Activated CD8-positive, alpha-beta T cell treated with anti-CD3 and anti-CD28 coated beads, Interleukin-2, amount 10 ng/mL, durations not matched to agents 7 days and 5 days (primary cell): ENCODE results near the gene MRPL34. TPM values are rescaled to one million over a fixed set of nuclear protein-coding genes. Genes with fewer than 3 reads are reported as not detected.
A peak's percentile ranks its signal among the peaks of the same experiment; 100 is the strongest.

Experiments
- ATAC-seq: fragments of 150-1000 bp; cut with Tn5 transposase; one replicate; pipeline ENCODE4 v1.10.0; 2021; ENCODE audit warnings: moderate library complexity
- CTCF ChIA-PET: fragments of 350-600 bp; sonication (Branson Sonifier 250); formaldehyde crosslinking; loops from one replicate; lab custom pipeline; 2021; ENCODE audit warnings: antibody characterized with exemption; lab: Charles Lee
- POLR2A ChIA-PET: fragments of 350-600 bp; sonication (Branson Sonifier 250); formaldehyde crosslinking; loops from one replicate; lab custom pipeline; 2021; ENCODE audit warnings: antibody characterized with exemption; lab: Charles Lee
- DNase-seq: peaks from one replicate; pipeline ENCODE4 v3.0.0-alpha.2; 2020
- H3K27ac Mint-ChIP-seq: one replicate; pipeline ENCODE4 v1.8.0; 2021; ENCODE audit warnings: mild to moderate bottlenecking, mixed read lengths
- H3K27me3 Mint-ChIP-seq: one replicate; pipeline ENCODE4 v1.8.0; 2021; ENCODE audit warnings: low read depth, mixed read lengths
- H3K36me3 Mint-ChIP-seq: one replicate; pipeline ENCODE4 v1.8.0; 2021; ENCODE audit warnings: low read depth, mixed read lengths
- H3K4me1 Mint-ChIP-seq: one replicate; pipeline ENCODE4 v1.8.0; 2021; ENCODE audit warnings: low read depth, mixed read lengths
- H3K4me3 Mint-ChIP-seq: one replicate; pipeline ENCODE4 v1.8.0; 2021; ENCODE audit warnings: mild to moderate bottlenecking, mixed read lengths
- H3K9me3 Mint-ChIP-seq: one replicate; pipeline ENCODE4 v1.8.0; 2022; ENCODE audit warnings: mixed read lengths; ENCODE audit not compliant: insufficient read depth
- total RNA-seq, 2 experiments: library from RNA; stranded (reverse); gene quantifications; one replicate each; pipeline ENCODE4 v1.2.3, GENCODE V29; 2021

The MRPL34 gene
- total RNA-seq, 2 experiments from 2014 or later: 112 to 126 TPM

DNA sequence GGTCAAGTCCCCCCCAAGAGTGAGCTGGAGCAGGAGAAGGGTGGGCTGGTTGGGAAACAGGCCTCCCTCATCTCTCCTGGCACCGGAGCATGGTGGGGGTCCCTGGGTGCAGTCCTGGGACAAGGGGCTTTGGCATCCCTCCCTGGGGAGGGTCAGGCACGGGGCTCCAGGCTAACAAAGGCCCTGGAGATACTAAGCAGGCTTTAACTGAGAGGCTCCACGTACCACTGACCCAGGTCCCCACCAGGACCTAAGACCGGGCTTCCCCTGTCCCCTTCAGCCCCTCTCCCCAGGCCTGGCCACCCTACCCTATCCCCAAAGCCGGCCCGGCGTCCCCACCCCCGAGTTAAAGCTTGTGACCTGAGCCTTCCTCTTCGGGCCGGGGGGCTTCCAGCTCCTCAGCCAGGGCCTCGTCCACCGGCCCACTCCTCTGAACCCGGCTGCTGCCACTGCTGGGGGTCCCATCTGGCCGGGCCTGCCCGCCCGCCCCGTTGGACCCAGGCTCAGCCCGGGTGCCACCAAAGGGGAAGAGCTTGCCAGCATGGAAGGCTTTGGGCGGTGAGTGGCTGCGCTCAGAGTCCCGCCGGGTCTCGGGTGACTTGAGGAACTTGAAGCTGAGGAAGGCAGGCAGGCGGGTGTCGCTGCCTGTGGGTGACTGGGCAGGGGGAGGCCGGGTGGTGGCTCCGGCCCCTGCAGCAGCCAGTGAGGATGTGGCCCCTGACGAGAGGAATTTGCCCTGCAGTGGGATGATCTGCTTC lies 18.9 kb downstream of the MRPL34 start:
- ATAC-seq (no peak), DNase-seq (no peak)
- Mint-ChIP-seq H3K9me3 (no peaks in the 10 kb centered on the region), H3K36me3 (peaks cover 14% of the 10 kb centered on the region), H3K4me3 (no peak overlapping the region), H3K27ac (no peak overlapping the region), H3K27me3 (no peaks in the 10 kb centered on the region), H3K4me1 (peaks cover 9% of the 10 kb centered on the region)
- ChIA-PET POLR2A (interaction anchor here (0.6 to 1.1 kb wide), 2 partner anchors 8 to 12 kb away, joined by 3 read pairs; no protein-coding TSS in a partner anchor), CTCF (no interaction called here)

DNA sequence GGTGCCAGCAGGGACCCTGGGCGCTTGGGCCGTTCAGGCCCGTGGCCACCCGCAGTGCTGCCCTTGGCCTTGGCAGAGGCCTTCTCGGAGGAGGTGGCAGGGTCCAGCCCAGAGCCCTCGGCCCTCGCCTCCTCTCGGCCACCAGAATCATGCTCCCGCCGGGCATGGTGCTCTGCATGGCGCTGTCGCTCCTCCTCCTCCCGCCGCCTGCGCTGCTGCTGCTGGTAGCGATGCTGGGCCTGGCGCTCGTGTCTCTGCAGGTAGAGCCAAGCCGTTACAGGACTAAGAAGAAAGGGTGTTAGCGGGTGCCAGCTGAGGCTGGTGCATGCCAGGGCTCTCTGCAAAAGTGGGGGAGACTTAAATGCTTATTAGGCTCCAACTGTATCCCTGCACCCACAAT lies 19.5 kb downstream of the MRPL34 start:
- DNase-seq (no peak), ATAC-seq (no peak)
- ChIA-PET CTCF (no interaction called here), POLR2A (interaction anchor here (0.6 to 1.1 kb wide), 3 partner anchors 8 to 16 kb away, joined by 3 to 4 read pairs (median 3); partner anchors contain the start of gene DDA1)
- Mint-ChIP-seq H3K9me3 (no peaks in the 10 kb centered on the region), H3K27ac (no peak overlapping the region), H3K4me3 (no peak overlapping the region), H3K36me3 (peaks cover 10% of the 10 kb centered on the region), H3K4me1 (peaks cover 12% of the 10 kb centered on the region), H3K27me3 (peaks cover 4% of the 10 kb centered on the region)

- Mint-ChIP-seq H3K27ac (no peak overlapping the region), H3K4me1 (peaks cover 12% of the 10 kb centered on the region), H3K36me3 (peaks cover 10% of the 10 kb centered on the region), H3K27me3 (peaks cover 4% of the 10 kb centered on the region), H3K4me3 (no peak overlapping the region), H3K9me3 (no peaks in the 10 kb centered on the region)
- DNase-seq: no peak
- ChIA-PET POLR2A (interaction anchor here (1.1 kb wide), 1 partner anchor 17 kb away, joined by 4 read pairs; the partner anchor contains the start of gene DDA1), CTCF (interaction anchor here (1.7 kb wide), 1 partner anchor 22 kb away, joined by 3 read pairs; no protein-coding TSS in a partner anchor)
- ATAC-seq: no peak
These were observed 20.4 kb downstream of the MRPL34 start for GRCh38 chr19:17325881-17326594.

DNA sequence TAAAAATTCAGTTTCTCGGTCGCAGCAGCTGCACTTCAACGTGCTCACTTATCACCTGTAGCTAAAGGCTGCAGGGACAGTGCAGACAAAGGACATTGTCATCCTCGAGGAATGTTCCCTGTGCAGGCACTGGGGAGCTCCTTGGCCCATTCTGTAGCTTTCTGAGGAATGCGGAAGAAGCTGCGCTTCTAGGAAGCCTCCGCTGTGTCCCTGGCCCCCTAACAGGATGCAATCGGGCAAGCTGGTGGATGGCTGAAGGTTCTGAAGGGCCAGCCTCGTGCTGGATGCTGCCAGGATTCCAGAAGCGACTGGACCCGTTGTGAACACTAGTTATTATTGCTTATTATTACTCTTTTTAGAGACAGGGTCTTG lies 20.9 kb downstream of the MRPL34 start:
- CTCF ChIA-PET: interaction anchor here (1.4 to 1.7 kb wide), 2 partner anchors 23 to 63 kb away, joined by 3 to 4 read pairs; no protein-coding TSS in a partner anchor

DNA sequence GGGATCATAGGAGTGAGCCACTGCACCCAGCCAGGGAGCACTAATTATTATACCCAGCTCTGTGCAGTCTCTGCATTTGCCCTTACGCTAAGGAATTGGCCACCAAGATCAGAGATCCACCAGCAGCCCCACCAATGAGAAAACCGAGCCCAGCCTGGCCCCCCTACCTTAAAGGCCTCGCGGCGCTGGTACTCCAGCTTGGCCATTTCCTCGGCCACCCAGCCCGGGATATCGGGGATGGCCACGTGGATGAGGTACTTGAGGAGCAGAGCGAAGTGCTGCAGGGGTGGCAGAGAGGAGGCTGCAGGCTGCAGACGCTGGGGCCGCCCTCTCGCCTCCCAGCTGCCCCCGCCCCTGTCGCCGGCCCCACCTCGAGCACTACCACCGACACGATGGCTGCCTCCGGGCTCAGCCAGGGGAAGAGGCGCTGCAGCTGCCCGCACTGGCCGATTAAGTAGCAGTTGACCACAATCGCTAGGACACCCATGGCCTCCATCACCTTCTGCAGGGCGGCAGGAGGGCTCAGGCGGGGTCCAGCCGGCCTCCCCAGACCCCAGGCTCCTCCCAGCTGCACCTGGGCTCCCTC lies 21.5 kb downstream of the MRPL34 start:
- DNase-seq: peak; percentile 18
- POLR2A ChIA-PET: no interaction called here
- peaks cover 4% of the 10 kb centered on the region for H3K27me3 Mint-ChIP-seq
- H3K9me3 Mint-ChIP-seq: no peaks in the 10 kb centered on the region
- peaks cover 12% of the 10 kb centered on the region for H3K4me1 Mint-ChIP-seq
- no peak overlapping the region for H3K4me3 Mint-ChIP-seq
- CTCF ChIA-PET: interaction anchor here (0.9 to 1.7 kb wide), 3 partner anchors 21 to 62 kb away, joined by 3 to 4 read pairs (median 3); no protein-coding TSS in a partner anchor
- ATAC-seq: no peak
- H3K27ac Mint-ChIP-seq: no peak overlapping the region
- H3K36me3 Mint-ChIP-seq: peaks cover 10% of the 10 kb centered on the region

More for the DNA sequence above, 20.9 kb downstream of the MRPL34 start:
- ATAC-seq (no peak), DNase-seq (no peak)
- Mint-ChIP-seq H3K36me3 (peaks cover 10% of the 10 kb centered on the region), H3K9me3 (no peaks in the 10 kb centered on the region), H3K27ac (no peak overlapping the region), H3K4me3 (no peak overlapping the region), H3K4me1 (peaks cover 12% of the 10 kb centered on the region), H3K27me3 (peaks cover 4% of the 10 kb centered on the region)
- POLR2A ChIA-PET: no interaction called here

GRCh38 chr19:17327654-17328516 lies 22.2 kb downstream of the MRPL34 start:
- H3K27me3 Mint-ChIP-seq: peaks cover 4% of the 10 kb centered on the region
- ChIA-PET CTCF (interaction anchor here (0.9 to 1.5 kb wide), 4 partner anchors 19 to 92 kb away, joined by 3 to 4 read pairs (median 4); partner anchors contain the start of genes DDA1 and MVB12A), POLR2A (interaction anchor here (0.5 kb wide), 1 partner anchor 522 kb away, joined by 6 read pairs; no protein-coding TSS in a partner anchor)
- DNase-seq (peak; percentile 59), ATAC-seq (peak; percentile 68)
- H3K27ac Mint-ChIP-seq: peak overlapping the region; percentile 30
- H3K4me3 Mint-ChIP-seq: peak overlapping the region; percentile 46
- peaks cover 16% of the 10 kb centered on the region for H3K4me1 Mint-ChIP-seq
- no peaks in the 10 kb centered on the region for H3K9me3 Mint-ChIP-seq
- peaks cover 11% of the 10 kb centered on the region for H3K36me3 Mint-ChIP-seq

GRCh38 chr19:17328517-17329365 lies 23.1 kb downstream of the MRPL34 start:
- DNase-seq: peak; percentile 40
- Mint-ChIP-seq H3K27me3 (peaks cover 4% of the 10 kb centered on the region), H3K4me3 (peak overlapping the region; percentile 46), H3K9me3 (no peaks in the 10 kb centered on the region), H3K4me1 (peaks cover 21% of the 10 kb centered on the region), H3K27ac (no peak overlapping the region), H3K36me3 (peaks cover 15% of the 10 kb centered on the region)
- ChIA-PET POLR2A (interaction anchor here (0.6 kb wide), 1 partner anchor 38 kb away, joined by 3 read pairs; no protein-coding TSS in a partner anchor), CTCF (interaction anchor here (1.0 to 1.5 kb wide), 2 partner anchors 20 to 91 kb away, joined by 4 read pairs; partner anchors contain the start of genes DDA1 and MVB12A)
- peak; percentile 19 for ATAC-seq

DNA sequence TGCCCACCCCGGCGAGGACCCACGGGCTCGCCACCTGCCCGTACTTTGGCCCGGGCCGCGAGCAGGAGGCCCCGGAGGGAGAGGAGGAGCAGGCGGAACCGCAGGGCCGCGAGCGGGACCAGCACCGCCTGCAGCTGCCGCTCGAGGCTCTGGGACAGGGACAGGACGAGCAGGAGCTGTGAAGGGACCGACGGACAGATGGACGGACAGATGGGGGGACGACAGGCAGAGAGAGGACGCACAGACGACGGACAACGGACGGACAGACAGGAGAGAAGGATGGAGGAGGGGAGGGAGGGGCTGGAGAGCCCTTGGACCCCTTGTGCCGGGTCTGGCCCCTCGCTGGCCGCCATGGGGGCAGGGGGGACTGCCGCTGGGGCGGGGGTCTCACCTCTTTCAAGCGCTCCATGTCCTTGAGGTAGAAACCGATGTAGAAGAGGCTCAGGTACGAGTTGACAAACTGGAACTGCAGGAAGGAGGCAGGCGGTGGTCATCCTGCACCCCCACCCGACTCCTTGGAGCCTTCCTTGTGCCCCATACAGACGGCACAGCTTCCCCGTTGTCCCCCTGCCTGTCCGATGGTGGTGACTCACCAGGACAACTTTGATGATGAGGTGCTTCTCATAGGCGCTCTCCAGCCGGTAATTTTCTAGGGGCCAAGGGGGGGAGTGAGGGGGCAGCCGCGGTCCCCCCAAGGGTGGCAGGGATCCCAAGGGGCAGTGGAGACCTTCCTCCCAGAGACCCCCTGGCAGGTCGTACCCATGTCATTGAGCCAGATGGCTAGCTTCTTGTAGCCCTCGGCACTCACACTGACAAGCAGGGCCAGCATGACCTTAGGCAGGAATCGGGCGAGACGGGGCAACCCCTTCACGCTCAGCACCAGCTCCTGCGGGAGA lies 23.9 kb downstream of the MRPL34 start:
- Mint-ChIP-seq H3K4me3 (peak overlapping the region; percentile 31), H3K9me3 (no peaks in the 10 kb centered on the region), H3K4me1 (peaks cover 24% of the 10 kb centered on the region), H3K27ac (no peak overlapping the region), H3K36me3 (peaks cover 16% of the 10 kb centered on the region), H3K27me3 (peaks cover 4% of the 10 kb centered on the region)
- peak; percentile 18 for DNase-seq
- CTCF ChIA-PET: interaction anchor here (1.1 to 1.5 kb wide), 2 partner anchors 20 to 23 kb away, joined by 3 to 4 read pairs; partner anchors contain the start of gene DDA1
- no peak for ATAC-seq
- POLR2A ChIA-PET: interaction anchor here (0.6 kb wide), 1 partner anchor 39 kb away, joined by 3 read pairs; no protein-coding TSS in a partner anchor

- no peak overlapping the region for H3K27ac Mint-ChIP-seq
- peak overlapping the region; percentile 31 for H3K4me3 Mint-ChIP-seq
- H3K9me3 Mint-ChIP-seq: no peaks in the 10 kb centered on the region
- peaks cover 30% of the 10 kb centered on the region for H3K4me1 Mint-ChIP-seq
- peaks cover 16% of the 10 kb centered on the region for H3K36me3 Mint-ChIP-seq
- peaks cover 4% of the 10 kb centered on the region for H3K27me3 Mint-ChIP-seq
- DNase-seq: peak; percentile 20
- POLR2A ChIA-PET: interaction anchor here (0.5 kb wide), 1 partner anchor 520 kb away, joined by 3 read pairs; no protein-coding TSS in a partner anchor
- CTCF ChIA-PET: interaction anchor here (1.1 kb wide), 1 partner anchor 24 kb away, joined by 3 read pairs; no protein-coding TSS in a partner anchor
- no peak for ATAC-seq
These were observed 24.8 kb downstream of the MRPL34 start for GRCh38 chr19:17330262-17331044.
